Measurements from ENCODE around the gene SHISA9.
"Not testable (repeated sequence)": the region's sequence is repeated elsewhere in the genome, so short reads cannot be mapped to it uniquely, and the experiment has no call there.

DNA sequence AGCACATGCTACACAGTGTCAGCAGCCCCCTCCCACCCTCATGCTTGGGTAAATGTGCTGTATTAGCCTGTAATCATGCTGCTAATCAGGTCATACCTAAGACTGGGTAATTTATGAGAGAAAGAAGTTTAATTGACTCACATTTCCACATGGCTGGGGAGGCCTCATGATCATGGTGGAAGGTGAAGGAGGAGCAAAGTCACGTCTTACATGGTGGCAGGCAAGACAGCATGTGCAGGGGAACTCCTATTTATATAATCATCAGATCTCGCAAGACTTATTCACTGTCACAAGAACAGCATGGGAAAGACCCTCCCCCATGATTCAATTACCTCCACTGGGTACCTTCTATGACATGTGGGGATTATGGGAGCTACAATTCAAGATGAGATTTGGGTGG is 44.0 kb upstream of the SHISA9 start:
- not testable (repeated sequence) for TF ChIP-seq CTCF, EZH2phosphoT487, EZH2 (IDR thresholded peaks at IDR 0.05)

All from neural progenitor cell (in vitro differentiated cells).